Mesenchymal stem cell (in vitro differentiated cells and primary cell): ENCODE data around the gene P2RX3.
A peak's percentile ranks its signal among the peaks of the same experiment; 100 is the strongest.

Experiments used
- DNase-seq: peaks from one replicate; pipeline ENCODE4 v3.0.0-alpha.2; 2013
- H2AFZ ChIP-seq: one replicate; pipeline ENCODE4 v1.6.1; 2013; ENCODE audit warnings: low read depth, mild to moderate bottlenecking, control low read depth, inconsistent platforms, low read length, moderate library complexity
- H2AK5ac ChIP-seq: 2 replicates; pipeline ENCODE4 v1.6.1; 2013; ENCODE audit warnings: low read length, moderate library complexity, mild to moderate bottlenecking, inconsistent platforms; ENCODE audit not compliant: severe bottlenecking
- H2BK120ac ChIP-seq: one replicate; pipeline ENCODE4 v1.6.1; 2013; ENCODE audit warnings: low read depth, mild to moderate bottlenecking, inconsistent platforms, low read length, moderate library complexity
- H2BK12ac ChIP-seq, 2 experiments: one replicate each; pipeline ENCODE4 v1.6.1; 2013; ENCODE audit warnings: inconsistent platforms in 2 of 2, low read length in 2 of 2, mild to moderate bottlenecking in 2 of 2, moderate library complexity in 2 of 2, control low read depth in 1 of 2
- H2BK15ac ChIP-seq: one replicate; pipeline ENCODE4 v1.6.1; 2013; ENCODE audit warnings: mild to moderate bottlenecking, low read depth, inconsistent platforms; ENCODE audit not compliant: poor library complexity, severe bottlenecking
- H2BK5ac ChIP-seq: 2 replicates; pipeline ENCODE4 v1.6.1; 2013; ENCODE audit warnings: low read depth, mild to moderate bottlenecking, low read length, control low read depth, inconsistent platforms; ENCODE audit not compliant: poor library complexity, severe bottlenecking
- H3K14ac ChIP-seq, 2 experiments: one replicate each; pipeline ENCODE4 v1.6.1; 2013; ENCODE audit warnings: inconsistent platforms in 2 of 2, low read length in 2 of 2, control low read depth in 1 of 2, mild to moderate bottlenecking in 1 of 2, moderate library complexity in 1 of 2
- H3K18ac ChIP-seq, 2 experiments: one replicate each; pipeline ENCODE4 v1.6.1; 2013; ENCODE audit warnings: inconsistent platforms in 2 of 2, low read length in 2 of 2, control low read depth in 1 of 2, low read depth in 1 of 2, mild to moderate bottlenecking in 1 of 2
- H3K23ac ChIP-seq, 2 experiments: one replicate each; pipeline ENCODE4 v1.6.1; 2013; ENCODE audit warnings: inconsistent platforms in 2 of 2, low read length in 2 of 2, mild to moderate bottlenecking in 2 of 2, moderate library complexity in 2 of 2, control low read depth in 1 of 2
- H3K27ac ChIP-seq: 2 replicates; pipeline ENCODE4 v1.5.1; 2013; ENCODE audit warnings: mild to moderate bottlenecking, moderate library complexity, low read length, control low read depth, inconsistent platforms; ENCODE audit not compliant: poor library complexity, severe bottlenecking
- H3K27me3 ChIP-seq, 2 experiments: 2 replicates each; pipeline versions ENCODE4 v1.6.1 to v1.7.0; 2013; ENCODE audit warnings: low read length in 2 of 2, mild to moderate bottlenecking in 2 of 2, moderate library complexity in 2 of 2, control low read depth in 1 of 2, inconsistent platforms in 1 of 2; ENCODE audit not compliant: control insufficient read depth in 1 of 2, insufficient read depth in 1 of 2
- H3K36me3 ChIP-seq, 2 experiments: 2 replicates each; pipeline versions ENCODE4 v1.6.1 to v1.7.0; 2013; ENCODE audit warnings: low read length in 2 of 2, control low read depth in 1 of 2, inconsistent platforms in 1 of 2, low read depth in 1 of 2, mild to moderate bottlenecking in 1 of 2; ENCODE audit not compliant: insufficient read depth in 2 of 2, control insufficient read depth in 1 of 2
- H3K4ac ChIP-seq, 2 experiments: one replicate each; pipeline ENCODE4 v1.6.1; 2013; ENCODE audit warnings: inconsistent platforms in 2 of 2, low read length in 2 of 2, mild to moderate bottlenecking in 2 of 2, moderate library complexity in 2 of 2, control low read depth in 1 of 2, low read depth in 1 of 2
- H3K4me1 ChIP-seq: 2 replicates; pipeline ENCODE4 v1.6.1; 2013; ENCODE audit warnings: low read depth, low read length, control low read depth; ENCODE audit not compliant: control insufficient read depth, insufficient read depth
- H3K4me2 ChIP-seq: 2 replicates; pipeline ENCODE4 v1.6.1; 2013; ENCODE audit warnings: low read length, mild to moderate bottlenecking, inconsistent platforms; ENCODE audit not compliant: poor library complexity, severe bottlenecking
- H3K4me3 ChIP-seq, 2 experiments: 2 replicates each; pipeline versions ENCODE4 v1.5.1 to v1.7.0; 2013; ENCODE audit warnings: low read length in 2 of 2, mild to moderate bottlenecking in 2 of 2, control low read depth in 1 of 2, low read depth in 1 of 2; ENCODE audit not compliant: insufficient read depth in 1 of 2
- H3K79me1 ChIP-seq: replicated peaks from 2 replicates; pipeline ENCODE4 v1.6.1; 2013; ENCODE audit warnings: mild to moderate bottlenecking, control low read depth, low read length, inconsistent platforms; ENCODE audit not compliant: poor library complexity, severe bottlenecking
- H3K9ac ChIP-seq: 2 replicates; pipeline ENCODE4 v1.7.0; 2013; ENCODE audit warnings: mild to moderate bottlenecking, low read length, moderate library complexity
- H3K9me3 ChIP-seq: 2 replicates; pipeline ENCODE4 v1.7.0; 2013; ENCODE audit warnings: mild to moderate bottlenecking, low read length; ENCODE audit not compliant: control insufficient read depth
- H4K8ac ChIP-seq: one replicate; pipeline ENCODE4 v1.6.1; 2013; ENCODE audit warnings: inconsistent platforms, mild to moderate bottlenecking, low read length, moderate library complexity
- H4K91ac ChIP-seq: one replicate; pipeline ENCODE4 v1.6.1; 2013; ENCODE audit warnings: mild to moderate bottlenecking, low read length, inconsistent platforms
- WGBS: methylation state at CpG from one replicate; pipeline ENCODE4 v1.1.7; 2013; ENCODE audit warnings: mixed read lengths; 5-methylcytosine and 5-hydroxymethylcytosine counted together

Gene P2RX3

GRCh38 chr11:57421066-57421465, 82.9 kb downstream of the P2RX3 start:
- Histone ChIP-seq H3K14ac (no peak overlapping the region), H3K18ac (no peak overlapping the region), H3K23ac (no peak overlapping the region), H2AK5ac (no peak overlapping the region), H3K36me3 (peaks cover 16 to 96% of the 10 kb centered on the region in 2 experiments), H2AFZ (no peak overlapping the region), H3K9me3 (peaks cover 6% of the 10 kb centered on the region), H3K9ac (no peak overlapping the region), H3K4me1 (peaks cover 21% of the 10 kb centered on the region), H2BK12ac (no peak overlapping the region), H3K4me3 (no peak overlapping the region), H2BK15ac (no peak overlapping the region), H3K4ac (no peak overlapping the region), H2BK120ac (no peak overlapping the region), H4K91ac (no peak overlapping the region), H2BK5ac (no peak overlapping the region), H3K79me1 (peaks cover 4% of the 10 kb centered on the region), H3K4me2 (no peak overlapping the region), H3K27ac (no peak overlapping the region), H3K27me3 (no peaks in the 10 kb centered on the region), H4K8ac (no peak overlapping the region)
- WGBS = 98% methylated on average over 4 of the region's 4 CpGs
- DNase-seq = no peak

GRCh38 chr11:57421805-57422204, 83.7 kb downstream of the P2RX3 start:
- peaks cover 6% of the 10 kb centered on the region for H3K9me3 ChIP-seq
- H3K79me1 ChIP-seq = peaks cover 4% of the 10 kb centered on the region
- peak overlapping the region; percentile 96 for H3K9ac ChIP-seq
- H3K27me3 ChIP-seq = no peaks in the 10 kb centered on the region
- H2BK12ac ChIP-seq = no peak overlapping the region
- H3K4me2 ChIP-seq = no peak overlapping the region
- no peak overlapping the region for H3K4ac ChIP-seq
- no peak overlapping the region for H3K23ac ChIP-seq
- no peak overlapping the region for H4K91ac ChIP-seq
- no peak overlapping the region for H2BK120ac ChIP-seq
- no peak overlapping the region for H2BK15ac ChIP-seq
- no peak overlapping the region for H3K4me3 ChIP-seq
- no peak overlapping the region for H2AFZ ChIP-seq
- no peak overlapping the region for H3K27ac ChIP-seq
- peaks cover 10 to 93% of the 10 kb centered on the region in 2 experiments for H3K36me3 ChIP-seq
- H3K18ac ChIP-seq = no peak overlapping the region
- no peak overlapping the region for H3K14ac ChIP-seq
- DNase-seq = no peak
- peaks cover 23% of the 10 kb centered on the region for H3K4me1 ChIP-seq
- no peak overlapping the region for H2BK5ac ChIP-seq
- H2AK5ac ChIP-seq = no peak overlapping the region
- no peak overlapping the region for H4K8ac ChIP-seq
